Glomerular visceral epithelial cell (primary cell): Measurements from ENCODE around the gene GNB5.
"Not testable (repeated sequence)": the region's sequence is repeated elsewhere in the genome, so short reads cannot be mapped to it uniquely, and the experiment has no call there.

Experiments
- DNase-seq: peaks from one replicate; pipeline ENCODE4 v3.0.0-alpha.2; 2016; ENCODE audit errors: extremely low spot score

Gene GNB5

GRCh38 chr15:52191207-52191606 is at the start of gene GNB5:
TSS of gene GNB5 (minus strand) at chr15:52191392. CDS start at chr15:52184676, 6,716 bp downstream.
- DNase-seq: no peak

GRCh38 chr15:52240166-52240565 is 49.0 kb upstream of the GNB5 start:
- no peak for DNase-seq

GRCh38 chr15:52238989-52239525 is 47.9 kb upstream of the GNB5 start:
- not testable (repeated sequence) for DNase-seq

GRCh38 chr15:52238149-52238548 is 47.0 kb upstream of the GNB5 start:
- no peak for DNase-seq

- no peak for DNase-seq
Measured at GRCh38 chr15:52236013-52236412, 44.8 kb upstream of the GNB5 start.

- no peak for DNase-seq
Measured at GRCh38 chr15:52234596-52235541, 43.7 kb upstream of the GNB5 start.

- DNase-seq: no peak
Measured at GRCh38 chr15:52233405-52233804, 42.2 kb upstream of the GNB5 start.

- no peak for DNase-seq
Measured at GRCh38 chr15:52232327-52232726, 41.1 kb upstream of the GNB5 start.

GRCh38 chr15:52230073-52230472 is 38.9 kb upstream of the GNB5 start:
- no peak for DNase-seq

GRCh38 chr15:52228921-52229320 is 37.7 kb upstream of the GNB5 start:
- peak; percentile 82 for DNase-seq

GRCh38 chr15:52227456-52227855 is 36.3 kb upstream of the GNB5 start:
- peak; percentile 79 for DNase-seq

GRCh38 chr15:52225230-52225629 is 34.0 kb upstream of the GNB5 start:
- DNase-seq: no peak

- DNase-seq: no peak
Measured at GRCh38 chr15:52224211-52224610, 33.0 kb upstream of the GNB5 start.

GRCh38 chr15:52221730-52222129 is 30.5 kb upstream of the GNB5 start:
- DNase-seq: no peak

GRCh38 chr15:52220937-52221660 is 29.9 kb upstream of the GNB5 start:
- no peak for DNase-seq

GRCh38 chr15:52220251-52220650 is 29.1 kb upstream of the GNB5 start:
- no peak for DNase-seq

- DNase-seq: no peak
Measured at GRCh38 chr15:52218816-52219215, 27.6 kb upstream of the GNB5 start.

GRCh38 chr15:52218371-52218770 is 27.2 kb upstream of the GNB5 start:
- DNase-seq: no peak

- DNase-seq: no peak
Measured at GRCh38 chr15:52217186-52217585, 26.0 kb upstream of the GNB5 start.

- DNase-seq: no peak
Measured at GRCh38 chr15:52214553-52214952, 23.4 kb upstream of the GNB5 start.

- DNase-seq: no peak
Measured at GRCh38 chr15:52213206-52213605, 22.0 kb upstream of the GNB5 start.

- peak; percentile 49 for DNase-seq
Measured at GRCh38 chr15:52208306-52208946, 17.2 kb upstream of the GNB5 start.
